Measurements from ENCODE around the gene CALHM3.
A peak's percentile ranks its signal among the peaks of the same experiment; 100 is the strongest.

Gene CALHM3

GRCh38 chr10:103451831-103452505, 27.1 kb downstream of the CALHM3 start, which contains the start of gene CALHM2:
Gene CALHM2 (minus strand): TSS chr10:103452370. CDS start chr10:103449941, 2,429 bp downstream.
- TF ChIP-seq CTCF (IDR thresholded peaks at IDR 0.05; ENCODE audit: low read depth, low read length) = no peak
- peak within 1 kb of the TSS; percentile 61 for H3K4me3 ChIP-seq (ENCODE audit: low read depth, low read length)

- TF ChIP-seq CTCF (IDR thresholded peaks at IDR 0.05; ENCODE audit: low read depth, low read length) = no peak
- peak overlapping the region; percentile 61 for H3K4me3 ChIP-seq (ENCODE audit: low read depth, low read length)
Observed at GRCh38 chr10:103451091-103451813, 27.8 kb downstream of the CALHM3 start.

- H3K4me3 ChIP-seq (ENCODE audit: low read depth, low read length) = no peak overlapping the region
- no peak for TF ChIP-seq CTCF (IDR thresholded peaks at IDR 0.05; ENCODE audit: low read depth, low read length)
Observed at GRCh38 chr10:103450201-103450695, 28.8 kb downstream of the CALHM3 start.

- H3K4me3 ChIP-seq (ENCODE audit: low read depth, low read length) = no peak overlapping the region
- no peak for TF ChIP-seq CTCF (IDR thresholded peaks at IDR 0.05; ENCODE audit: low read depth, low read length)
Observed at GRCh38 chr10:103449208-103450144, 29.6 kb downstream of the CALHM3 start.

- TF ChIP-seq CTCF (IDR thresholded peaks at IDR 0.05; ENCODE audit: low read depth, low read length) = no peak
- no peak overlapping the region for H3K4me3 ChIP-seq (ENCODE audit: low read depth, low read length)
Observed at GRCh38 chr10:103448746-103449145, 30.3 kb downstream of the CALHM3 start.

GRCh38 chr10:103447187-103447586, 31.9 kb downstream of the CALHM3 start:
- no peak overlapping the region for H3K4me3 ChIP-seq (ENCODE audit: low read depth, low read length)
- no peak for TF ChIP-seq CTCF (IDR thresholded peaks at IDR 0.05; ENCODE audit: low read depth, low read length)

Measured in WI38 (cell line).